ENCODE data around the gene NUDT16L1. TPM values are rescaled to one million over a fixed set of nuclear protein-coding genes. Genes with fewer than 3 reads are reported as not detected.

Gene NUDT16L1
- total and polyA plus RNA-seq, 2 of the 13 experiments (the other 11 are each of a cell fraction or from before 2014, with no cell fraction given), result 28.0 to 40.5 TPM

GRCh38 chr16:4726616-4727015, 33.3 kb downstream of the NUDT16L1 start:
- no peak for FAIRE-seq
- Histone ChIP-seq H3K27me3 (ENCODE audit: control insufficient read depth in 1 of 2, insufficient read depth in 2 of 2, low read length in 2 of 2) (no peaks in the 10 kb centered on the region; a peak in 1 of 5 replicates), H3K4me1 (ENCODE audit: insufficient read depth, low read length) (no peaks in the 10 kb centered on the region), H3K27ac (ENCODE audit: extremely low read length, insufficient read depth, low read length) (no peak overlapping the region), H3K9ac (ENCODE audit: insufficient read depth, low read depth, low read length) (no peak overlapping the region), H3K4me3 (replicated peaks in 1 of 3; ENCODE audit: insufficient read depth in 1 of 3, low read depth in 2 of 3, low read length in 3 of 3) (no peak overlapping the region), H3K79me2 (ENCODE audit: insufficient read depth, low read length) (peaks cover 1% of the 10 kb centered on the region), H3K36me3 (replicated peaks in 1 of 2; ENCODE audit: control insufficient read depth in 1 of 2, insufficient read depth in 2 of 2, low read length in 2 of 2) (peaks cover 10 to 43% of the 10 kb centered on the region in 2 experiments), H3K4me2 (ENCODE audit: low read depth, low read length) (no peak overlapping the region), H3K9me3 (ENCODE audit: low read length) (no peaks in the 10 kb centered on the region), H4K20me1 (ENCODE audit: insufficient read depth, low read length) (no peaks in the 10 kb centered on the region), H2AFZ (ENCODE audit: low read length) (no peak overlapping the region)
- no TSS peak for BruUV-seq (replicated peaks)
- in situ Hi-C loops (cut with HindIII; ENCODE audit: extremely low pct_ligation_motif_present, low pct_unique_long_range_greater_than_20kb), result no loop called here
- ChIA-PET CTCF (ENCODE audit: low intra/inter-chr PET ratio, low total read pairs) (no interaction called here), POLR2A (no interaction called here)
- intact Hi-C loops (cut with micrococcal nuclease; ENCODE audit: unreplicated experiment), result no loop called here
- ATAC-seq, result no peak
- 90% methylated on average over 3 of the region's 18 CpGs for WGBS (ENCODE audit: low lambda C conversion rate)
- no peak for DNase-seq (ENCODE audit: low spot score)
- no peak for TF ChIP-seq NR1H2 (CRISPR knock-in tag; IDR thresholded peaks at IDR 0.05; ENCODE audit: borderline replicate concordance, low read depth)
- TF ChIP-seq, protein P1, sequence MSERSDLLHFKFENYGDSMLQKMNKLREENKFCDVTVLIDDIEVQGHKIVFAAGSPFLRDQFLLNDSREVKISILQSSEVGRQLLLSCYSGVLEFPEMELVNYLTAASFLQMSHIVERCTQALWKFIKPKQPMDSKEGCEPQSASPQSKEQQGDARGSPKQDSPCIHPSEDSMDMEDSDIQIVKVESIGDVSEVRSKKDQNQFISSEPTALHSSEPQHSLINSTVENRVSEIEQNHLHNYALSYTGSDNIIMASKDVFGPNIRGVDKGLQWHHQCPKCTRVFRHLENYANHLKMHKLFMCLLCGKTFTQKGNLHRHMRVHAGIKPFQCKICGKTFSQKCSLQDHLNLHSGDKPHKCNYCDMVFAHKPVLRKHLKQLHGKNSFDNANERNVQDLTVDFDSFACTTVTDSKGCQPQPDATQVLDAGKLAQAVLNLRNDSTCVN (CRISPR knock-in tag; IDR thresholded peaks at IDR 0.05; ENCODE audit: borderline replicate concordance), result no peak
- TF ChIP-seq, protein P2, sequence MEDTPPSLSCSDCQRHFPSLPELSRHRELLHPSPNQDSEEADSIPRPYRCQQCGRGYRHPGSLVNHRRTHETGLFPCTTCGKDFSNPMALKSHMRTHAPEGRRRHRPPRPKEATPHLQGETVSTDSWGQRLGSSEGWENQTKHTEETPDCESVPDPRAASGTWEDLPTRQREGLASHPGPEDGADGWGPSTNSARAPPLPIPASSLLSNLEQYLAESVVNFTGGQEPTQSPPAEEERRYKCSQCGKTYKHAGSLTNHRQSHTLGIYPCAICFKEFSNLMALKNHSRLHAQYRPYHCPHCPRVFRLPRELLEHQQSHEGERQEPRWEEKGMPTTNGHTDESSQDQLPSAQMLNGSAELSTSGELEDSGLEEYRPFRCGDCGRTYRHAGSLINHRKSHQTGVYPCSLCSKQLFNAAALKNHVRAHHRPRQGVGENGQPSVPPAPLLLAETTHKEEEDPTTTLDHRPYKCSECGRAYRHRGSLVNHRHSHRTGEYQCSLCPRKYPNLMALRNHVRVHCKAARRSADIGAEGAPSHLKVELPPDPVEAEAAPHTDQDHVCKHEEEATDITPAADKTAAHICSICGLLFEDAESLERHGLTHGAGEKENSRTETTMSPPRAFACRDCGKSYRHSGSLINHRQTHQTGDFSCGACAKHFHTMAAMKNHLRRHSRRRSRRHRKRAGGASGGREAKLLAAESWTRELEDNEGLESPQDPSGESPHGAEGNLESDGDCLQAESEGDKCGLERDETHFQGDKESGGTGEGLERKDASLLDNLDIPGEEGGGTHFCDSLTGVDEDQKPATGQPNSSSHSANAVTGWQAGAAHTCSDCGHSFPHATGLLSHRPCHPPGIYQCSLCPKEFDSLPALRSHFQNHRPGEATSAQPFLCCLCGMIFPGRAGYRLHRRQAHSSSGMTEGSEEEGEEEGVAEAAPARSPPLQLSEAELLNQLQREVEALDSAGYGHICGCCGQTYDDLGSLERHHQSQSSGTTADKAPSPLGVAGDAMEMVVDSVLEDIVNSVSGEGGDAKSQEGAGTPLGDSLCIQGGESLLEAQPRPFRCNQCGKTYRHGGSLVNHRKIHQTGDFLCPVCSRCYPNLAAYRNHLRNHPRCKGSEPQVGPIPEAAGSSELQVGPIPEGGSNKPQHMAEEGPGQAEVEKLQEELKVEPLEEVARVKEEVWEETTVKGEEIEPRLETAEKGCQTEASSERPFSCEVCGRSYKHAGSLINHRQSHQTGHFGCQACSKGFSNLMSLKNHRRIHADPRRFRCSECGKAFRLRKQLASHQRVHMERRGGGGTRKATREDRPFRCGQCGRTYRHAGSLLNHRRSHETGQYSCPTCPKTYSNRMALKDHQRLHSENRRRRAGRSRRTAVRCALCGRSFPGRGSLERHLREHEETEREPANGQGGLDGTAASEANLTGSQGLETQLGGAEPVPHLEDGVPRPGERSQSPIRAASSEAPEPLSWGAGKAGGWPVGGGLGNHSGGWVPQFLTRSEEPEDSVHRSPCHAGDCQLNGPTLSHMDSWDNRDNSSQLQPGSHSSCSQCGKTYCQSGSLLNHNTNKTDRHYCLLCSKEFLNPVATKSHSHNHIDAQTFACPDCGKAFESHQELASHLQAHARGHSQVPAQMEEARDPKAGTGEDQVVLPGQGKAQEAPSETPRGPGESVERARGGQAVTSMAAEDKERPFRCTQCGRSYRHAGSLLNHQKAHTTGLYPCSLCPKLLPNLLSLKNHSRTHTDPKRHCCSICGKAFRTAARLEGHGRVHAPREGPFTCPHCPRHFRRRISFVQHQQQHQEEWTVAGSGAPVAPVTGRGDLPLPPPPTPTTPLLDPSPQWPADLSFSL (CRISPR knock-in tag; IDR thresholded peaks at IDR 0.05), result no peak
- no peak for TF ChIP-seq DR1 (CRISPR knock-in tag; IDR thresholded peaks at IDR 0.05)
- TF ChIP-seq POLR2AphosphoS2 (IDR thresholded peaks at IDR 0.05; ENCODE audit: low read depth, low read length), result no peak
- TF ChIP-seq ZNF251 (CRISPR knock-in tag; IDR thresholded peaks at IDR 0.05), result no peak
- TF ChIP-seq KAT8 (CRISPR knock-in tag; IDR thresholded peaks at IDR 0.05), result no peak
- no peak for TF ChIP-seq SMAD9 (CRISPR knock-in tag; IDR thresholded peaks at IDR 0.05)
- no peak for TF ChIP-seq ZNF839 (CRISPR knock-in tag; IDR thresholded peaks at IDR 0.05; ENCODE audit: borderline replicate concordance)
- TF ChIP-seq, protein P3, sequence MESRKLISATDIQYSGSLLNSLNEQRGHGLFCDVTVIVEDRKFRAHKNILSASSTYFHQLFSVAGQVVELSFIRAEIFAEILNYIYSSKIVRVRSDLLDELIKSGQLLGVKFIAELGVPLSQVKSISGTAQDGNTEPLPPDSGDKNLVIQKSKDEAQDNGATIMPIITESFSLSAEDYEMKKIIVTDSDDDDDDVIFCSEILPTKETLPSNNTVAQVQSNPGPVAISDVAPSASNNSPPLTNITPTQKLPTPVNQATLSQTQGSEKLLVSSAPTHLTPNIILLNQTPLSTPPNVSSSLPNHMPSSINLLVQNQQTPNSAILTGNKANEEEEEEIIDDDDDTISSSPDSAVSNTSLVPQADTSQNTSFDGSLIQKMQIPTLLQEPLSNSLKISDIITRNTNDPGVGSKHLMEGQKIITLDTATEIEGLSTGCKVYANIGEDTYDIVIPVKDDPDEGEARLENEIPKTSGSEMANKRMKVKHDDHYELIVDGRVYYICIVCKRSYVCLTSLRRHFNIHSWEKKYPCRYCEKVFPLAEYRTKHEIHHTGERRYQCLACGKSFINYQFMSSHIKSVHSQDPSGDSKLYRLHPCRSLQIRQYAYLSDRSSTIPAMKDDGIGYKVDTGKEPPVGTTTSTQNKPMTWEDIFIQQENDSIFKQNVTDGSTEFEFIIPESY (CRISPR knock-in tag; IDR thresholded peaks at IDR 0.05), result no peak
- no peak for TF ChIP-seq MEIS2 (CRISPR knock-in tag; IDR thresholded peaks at IDR 0.05)
- TF ChIP-seq HMG20B (CRISPR knock-in tag; conservative IDR thresholded peaks at IDR 0.05), result no peak
- TF ChIP-seq ZMYM2 (CRISPR knock-in tag; IDR thresholded peaks at IDR 0.05), result no peak
- no peak for TF ChIP-seq RXRB (CRISPR knock-in tag; IDR thresholded peaks at IDR 0.05; ENCODE audit: borderline replicate concordance)
- TF ChIP-seq SMARCC2 (IDR thresholded peaks at IDR 0.05), result no peak

Measured in HepG2 (cell line).